Spleen (tissue), 11 donors: Measurements from ENCODE around the gene B4GALNT3. TPM values are rescaled to one million over a fixed set of nuclear protein-coding genes. Genes with fewer than 3 reads are reported as not detected.

Experiments
- DNase-seq: peaks from one replicate; pipeline ENCODE4 v3.0.0-alpha.2; 2020
- H3K27ac ChIP-seq, 8 donors: fragments of 200-600 bp; sonication (generic) in 7 of 8; 1 replicate in 4 of 8; 2 replicates in 4 of 8; pipeline versions ENCODE4 v1.5.0 to v1.8.0; 2016 to 2021; ENCODE audit warnings: inconsistent platforms in 4 of 8, mild to moderate bottlenecking in 4 of 8, moderate library complexity in 1 of 8
- H3K27me3 ChIP-seq, 7 donors: fragments of 200-600 bp; sonication (generic) in 6 of 7; replicated peaks in 1 of 7; 1 replicate in 4 of 7; 2 replicates in 3 of 7; pipeline versions ENCODE4 v1.5.0 to v1.8.0; 2016 to 2021; ENCODE audit warnings: inconsistent platforms in 3 of 7, mild to moderate bottlenecking in 1 of 7
- H3K36me3 ChIP-seq, 6 donors: fragments of 200-600 bp; sonication (generic) in 5 of 6; 1 replicate in 4 of 6; 2 replicates in 2 of 6; pipeline versions ENCODE4 v1.5.0 to v1.8.0; 2016 to 2021; ENCODE audit warnings: inconsistent platforms in 2 of 6
- H3K4me1 ChIP-seq, 6 donors: fragments of 200-600 bp; sonication (generic) in 5 of 6; 1 replicate in 3 of 6; 2 replicates in 3 of 6; pipeline versions ENCODE4 v1.5.0 to v1.8.0; 2016 to 2021; ENCODE audit warnings: inconsistent platforms in 3 of 6
- H3K4me3 ChIP-seq, 8 donors: fragments of 200-600 bp; sonication (generic) in 7 of 8; 1 replicate in 4 of 8; 2 replicates in 4 of 8; pipeline versions ENCODE4 v1.5.0 to v1.8.0; 2016 to 2021; ENCODE audit warnings: inconsistent platforms in 4 of 8, mild to moderate bottlenecking in 4 of 8, moderate library complexity in 2 of 8
- H3K9me3 ChIP-seq, 8 donors: fragments of 200-600 bp; sonication (generic) in 7 of 8; 1 replicate in 4 of 8; 2 replicates in 4 of 8; pipeline versions ENCODE4 v1.5.0 to v1.8.0; 2016 to 2021; ENCODE audit warnings: inconsistent platforms in 4 of 8
- POLR2A ChIP-seq, 3 donors: fragments of 450-650 bp; IDR thresholded peaks; one replicate each; pipeline ENCODE4 v1.5.1; 2017; ENCODE audit warnings: antibody characterized with exemption in 3 of 3, mild to moderate bottlenecking in 1 of 3
- POLR2AphosphoS5 ChIP-seq, 3 donors: sonication (generic); formaldehyde crosslinking; IDR thresholded peaks; one replicate each; pipeline ENCODE4 v1.5.1; 2017; ENCODE audit warnings: antibody characterized with exemption in 3 of 3
- WGBS, 5 donors: extraction: QIAGEN DNeasy Blood & Tissue Kit in 3 of 5; methylation state at CpG; one replicate each; pipeline versions ENCODE4 v1.1.5 to v1.1.7; 2013 to 2018; 5-methylcytosine and 5-hydroxymethylcytosine counted together
- intact Hi-C: fragments of 100-400 bp; cut with DNase I; formaldehyde crosslinking; loops from one replicate; pipeline ENCODE4 v1.15.0; 2023; ENCODE audit warnings: low total_unique reads
- polyA plus RNA-seq, 3 donors: library from polyadenylated mRNA; stranded (reverse); fragments of 200-250 nt; gene quantifications; one replicate each; pipeline ENCODE4 v1.2.1, GENCODE V29; 2013
- total RNA-seq, 7 donors: library from RNA; depleted of rRNA in 3 of 7; stranded (reverse); fragments of >200 nt in 3 of 7; fragmentation: NEBNext Ultra II Directional in 4 of 7; extraction: Animal tissue kit (Norgen Biotek cat#: 25700) in 4 of 7; gene quantifications; one replicate each; pipeline versions ENCODE4 v1.1.0 to v1.2.1, GENCODE V29; 2016 to 2021
- TF ChIP-seq, protein P1 (sequence below), 11 experiments: fragments of 200-600 bp in 7 of 11; fragments of 450-650 bp in 4 of 11; sonication (generic) in 4 of 11; IDR thresholded peaks in 8 of 11; conservative IDR thresholded peaks in 3 of 11; 1 replicate in 7 of 11; 2 replicates in 4 of 11; pipeline versions ENCODE4 v1.4.0 to v1.8.0; 2016 to 2021; ENCODE audit warnings: antibody characterized with exemption in 11 of 11, inconsistent platforms in 4 of 11, mild to moderate bottlenecking in 1 of 11
- donor health status: healthy with polysubstance abuse.
- donor health status: DM: no; HTN: no; CAD: no; lungs with moderate emphysema.
- donor health status: DM: no; HTN: no; CAD: no.
- donor health status: Bipolar disorder and iron deficiency.
- donor health status: healthy.
- donor health status: DM: no; HTN: no; CAD: no.
- donor health status: DM: yes; HTN: yes; CAD: no.

The B4GALNT3 gene
- total and polyA plus RNA-seq, 10 donors, result 0.28 to 2.0 (median 1.5) TPM

DNA sequence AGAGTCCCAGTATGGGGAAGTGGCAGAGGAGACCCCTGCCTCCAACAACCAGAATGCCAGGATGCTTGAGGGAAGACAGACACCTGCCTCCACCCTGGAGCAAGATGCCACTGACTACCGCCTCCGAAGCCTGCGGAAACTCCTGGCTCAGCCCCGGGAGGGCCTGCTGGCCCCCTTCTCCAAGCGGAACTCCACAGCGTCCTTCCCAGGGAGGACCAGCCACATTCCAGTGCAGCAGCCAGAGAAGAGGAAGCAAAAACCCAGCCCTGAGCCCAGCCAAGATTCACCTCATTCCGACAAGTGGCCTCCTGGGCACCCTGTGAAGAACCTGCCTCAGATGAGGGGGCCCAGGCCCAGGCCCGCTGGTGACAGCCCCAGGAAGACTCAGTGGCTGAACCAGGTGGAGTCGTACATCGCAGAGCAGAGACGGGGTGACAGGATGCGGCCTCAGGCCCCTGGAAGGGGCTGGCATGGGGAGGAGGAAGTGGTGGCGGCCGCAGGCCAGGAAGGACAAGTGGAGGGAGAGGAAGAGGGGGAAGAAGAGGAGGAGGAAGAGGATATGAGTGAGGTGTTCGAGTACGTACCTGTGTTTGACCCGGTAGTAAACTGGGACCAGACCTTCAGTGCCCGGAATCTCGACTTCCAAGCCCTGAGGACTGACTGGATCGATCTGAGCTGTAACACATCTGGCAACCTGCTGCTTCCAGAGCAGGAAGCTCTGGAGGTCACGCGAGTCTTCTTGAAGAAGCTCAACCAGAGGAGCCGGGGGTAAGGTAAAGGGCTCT, 93.7 kb downstream of the B4GALNT3 start:
- TF ChIP-seq, protein P1, sequence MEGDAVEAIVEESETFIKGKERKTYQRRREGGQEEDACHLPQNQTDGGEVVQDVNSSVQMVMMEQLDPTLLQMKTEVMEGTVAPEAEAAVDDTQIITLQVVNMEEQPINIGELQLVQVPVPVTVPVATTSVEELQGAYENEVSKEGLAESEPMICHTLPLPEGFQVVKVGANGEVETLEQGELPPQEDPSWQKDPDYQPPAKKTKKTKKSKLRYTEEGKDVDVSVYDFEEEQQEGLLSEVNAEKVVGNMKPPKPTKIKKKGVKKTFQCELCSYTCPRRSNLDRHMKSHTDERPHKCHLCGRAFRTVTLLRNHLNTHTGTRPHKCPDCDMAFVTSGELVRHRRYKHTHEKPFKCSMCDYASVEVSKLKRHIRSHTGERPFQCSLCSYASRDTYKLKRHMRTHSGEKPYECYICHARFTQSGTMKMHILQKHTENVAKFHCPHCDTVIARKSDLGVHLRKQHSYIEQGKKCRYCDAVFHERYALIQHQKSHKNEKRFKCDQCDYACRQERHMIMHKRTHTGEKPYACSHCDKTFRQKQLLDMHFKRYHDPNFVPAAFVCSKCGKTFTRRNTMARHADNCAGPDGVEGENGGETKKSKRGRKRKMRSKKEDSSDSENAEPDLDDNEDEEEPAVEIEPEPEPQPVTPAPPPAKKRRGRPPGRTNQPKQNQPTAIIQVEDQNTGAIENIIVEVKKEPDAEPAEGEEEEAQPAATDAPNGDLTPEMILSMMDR (IDR thresholded peaks at IDR 0.05 in 8 of 11, conservative IDR thresholded peaks at IDR 0.05 in 3 of 11), result no peak
- TF ChIP-seq POLR2AphosphoS5 (IDR thresholded peaks at IDR 0.05), result peak; percentile 36 to 83 (median 39)
- Histone ChIP-seq H3K27me3 (peaks cover 0 to 30% (median 0%) of the 10 kb centered on the region in 7 donors), H3K27ac (peak overlapping the region in 1 of 8 donors; percentile 16), H3K9me3 (no peaks in the 10 kb centered on the region), H3K4me1 (peaks cover 0 to 14% (median 8%) of the 10 kb centered on the region in 6 donors), H3K36me3 (no peaks in the 10 kb centered on the region), H3K4me3 (peak overlapping the region in 1 of 8 donors; percentile 29)
- intact Hi-C loops, result no loop called here
- WGBS, 5 donors, result 34 to 46% (median 42%) methylated on average over 21 to 23 of the region's 23 CpGs
- peak; percentile 78 for DNase-seq

DNA sequence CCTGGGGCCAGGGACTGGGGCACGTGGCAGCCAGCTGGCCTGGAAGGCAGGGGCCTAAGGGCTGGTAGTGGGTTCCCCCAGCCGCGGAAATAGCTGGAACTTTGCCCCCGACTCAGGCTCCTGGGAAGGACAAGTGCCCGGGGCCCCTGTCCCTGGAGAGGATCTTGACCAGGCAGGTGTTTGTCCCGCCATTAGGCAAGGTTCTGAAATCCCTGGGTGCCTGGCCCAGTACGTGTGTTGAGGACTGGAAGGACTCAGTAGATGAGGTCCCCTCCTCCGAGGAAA, 94.2 kb downstream of the B4GALNT3 start:
- TF ChIP-seq, protein P1 (IDR thresholded peaks at IDR 0.05 in 8 of 11, conservative IDR thresholded peaks at IDR 0.05 in 3 of 11), result no peak
- TF ChIP-seq POLR2AphosphoS5 (IDR thresholded peaks at IDR 0.05) (no peak), POLR2A (IDR thresholded peaks at IDR 0.05) (no peak)
- Histone ChIP-seq H3K27me3 (peaks cover 0 to 33% (median 0%) of the 10 kb centered on the region in 7 donors), H3K9me3 (no peaks in the 10 kb centered on the region), H3K4me1 (peaks cover 0 to 14% (median 8%) of the 10 kb centered on the region in 6 donors), H3K4me3 (peak overlapping the region in 1 of 8 donors; percentile 29), H3K27ac (peak overlapping the region in 1 of 8 donors; percentile 16), H3K36me3 (no peaks in the 10 kb centered on the region)
- WGBS, 5 donors, result 63 to 92% (median 78%) methylated on average over 8 of the region's 8 CpGs
- DNase-seq, result peak; percentile 58
- intact Hi-C loops, result no loop called here

DNA sequence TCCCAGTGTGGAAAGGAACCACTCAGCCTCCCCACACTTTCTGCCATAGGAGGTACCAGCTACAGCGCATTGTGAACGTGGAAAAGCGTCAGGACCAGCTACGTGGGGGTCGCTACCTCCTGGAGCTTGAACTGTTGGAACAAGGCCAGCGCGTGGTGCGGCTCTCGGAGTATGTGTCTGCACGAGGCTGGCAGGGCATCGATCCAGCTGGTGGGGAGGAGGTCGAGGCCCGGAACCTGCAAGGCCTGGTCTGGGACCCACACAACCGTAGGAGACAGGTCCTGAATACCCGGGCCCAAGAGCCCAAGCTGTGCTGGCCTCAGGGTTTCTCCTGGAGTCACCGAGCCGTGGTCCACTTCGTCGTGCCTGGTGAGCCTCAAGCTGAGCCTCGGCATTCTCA, 96.8 kb downstream of the B4GALNT3 start:
- intact Hi-C loops, result no loop called here
- H3K36me3 ChIP-seq, result no peaks in the 10 kb centered on the region
- H3K27ac ChIP-seq, result no peak overlapping the region
- WGBS, 5 donors, result 90 to 98% (median 93%) methylated on average over 10 to 20 of the region's 20 CpGs
- no peak for DNase-seq
- peaks cover 0 to 31% (median 0%) of the 10 kb centered on the region in 7 donors for H3K27me3 ChIP-seq
- TF ChIP-seq POLR2AphosphoS5 (IDR thresholded peaks at IDR 0.05) (no peak), POLR2A (IDR thresholded peaks at IDR 0.05) (no peak)
- TF ChIP-seq, protein P1 (IDR thresholded peaks at IDR 0.05 in 8 of 11, conservative IDR thresholded peaks at IDR 0.05 in 3 of 11), result no peak
- peaks cover 0 to 33% (median 14%) of the 10 kb centered on the region in 6 donors for H3K4me1 ChIP-seq
- H3K9me3 ChIP-seq, result no peaks in the 10 kb centered on the region
- no peak overlapping the region for H3K4me3 ChIP-seq

DNA sequence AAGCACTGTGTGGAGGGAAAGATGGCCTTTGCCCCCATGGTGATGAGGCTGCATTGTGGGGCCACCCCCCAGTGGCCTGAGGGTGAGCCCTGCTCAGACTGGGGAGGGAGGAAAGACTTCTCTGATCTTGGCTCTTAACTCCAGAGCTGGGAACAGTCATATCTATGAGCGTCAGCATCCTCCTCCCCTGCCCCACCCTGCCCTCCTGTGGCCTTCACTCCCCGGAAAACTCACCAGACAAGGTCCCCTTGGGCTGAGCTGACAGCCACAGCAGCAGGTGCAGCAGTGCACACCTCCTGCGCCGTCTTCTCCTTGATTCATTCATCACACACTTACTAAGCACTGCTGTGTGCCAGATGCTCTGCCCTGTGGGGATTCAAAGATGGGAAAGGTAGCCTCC, 98.8 kb downstream of the B4GALNT3 start:
- Histone ChIP-seq H3K9me3 (no peaks in the 10 kb centered on the region), H3K4me3 (no peak overlapping the region), H3K36me3 (no peaks in the 10 kb centered on the region), H3K27ac (no peak overlapping the region), H3K4me1 (peaks cover 8 to 46% (median 31%) of the 10 kb centered on the region in 6 donors), H3K27me3 (peaks cover 0 to 11% (median 0%) of the 10 kb centered on the region in 7 donors)
- WGBS, 5 donors, result 52 to 84% (median 70%) methylated on average over 4 of the region's 4 CpGs
- DNase-seq, result no peak
- TF ChIP-seq POLR2AphosphoS5 (IDR thresholded peaks at IDR 0.05) (no peak), POLR2A (IDR thresholded peaks at IDR 0.05) (no peak)
- intact Hi-C loops, result no loop called here
